ENCODE measurements around the gene GFI1B.

GRCh38 chr9:132957805-132958204 lies 20.7 kb upstream of the GFI1B start:
- no peak for TF ChIP-seq CTCF (IDR thresholded peaks at IDR 0.05)
- no peak for TF ChIP-seq CHD4 (IDR thresholded peaks at IDR 0.05; ENCODE audit: borderline replicate concordance)
- TF ChIP-seq USF2 (IDR thresholded peaks at IDR 0.05): no peak
- TF ChIP-seq MYC (IDR thresholded peaks at IDR 0.05; ENCODE audit: borderline replicate concordance, low read length): no peak
- no peak for TF ChIP-seq ESRRA (IDR thresholded peaks at IDR 0.05; ENCODE audit: borderline replicate concordance, low read length)
- TF ChIP-seq HDAC2 (IDR thresholded peaks at IDR 0.05): no peak
- TF ChIP-seq RAD21 (conservative IDR thresholded peaks at IDR 0.05 in 1 of 2, IDR thresholded peaks at IDR 0.05 in 1 of 2): no peak
- TF ChIP-seq REST (IDR thresholded peaks at IDR 0.05): no peak
- TF ChIP-seq BHLHE40 (IDR thresholded peaks at IDR 0.05; ENCODE audit: low read depth, low read length): no peak
- no peak for TF ChIP-seq CHD2 (IDR thresholded peaks at IDR 0.05; ENCODE audit: low read length, partially characterized antibody)
